MCF 10A (cell line): Measurements from ENCODE around the gene CACNA1C. TPM values are rescaled to one million over a fixed set of nuclear protein-coding genes. Genes with fewer than 3 reads are reported as not detected.

Experiments
- BruUV-seq: library from RNA; stranded (reverse); fragments of 400-500 nt; replicated peaks from 2 replicates; lab custom pipeline; 2021; lab: Mats Ljungman, UMichigan
- CTCF ChIA-PET: fragments of 300-600 bp; sonication (Branson Sonifier 250); formaldehyde crosslinking; extraction: SDS; loops from one replicate; lab custom pipeline; 2021; ENCODE audit warnings: antibody characterized with exemption, inconsistent platforms; lab: Yijun Ruan, JAX
- POLR2A ChIA-PET: fragments of 300-600, 350-650 bp; sonication (Branson Sonifier 250); formaldehyde crosslinking; extraction: SDS; loops from one replicate; lab custom pipeline; 2020; ENCODE audit warnings: antibody characterized with exemption, inconsistent platforms; lab: Yijun Ruan, JAX
- DNase-seq: peaks from one replicate; pipeline ENCODE4 v3.0.0-alpha.2; 2018; ENCODE audit not compliant: unreplicated experiment
- H3K27ac Mint-ChIP-seq: one replicate; pipeline ENCODE4 v1.8.0; 2022; ENCODE audit warnings: mild to moderate bottlenecking, low read depth, mixed read lengths; ENCODE audit not compliant: unreplicated experiment
- H3K27me3 Mint-ChIP-seq: one replicate; pipeline ENCODE4 v1.8.0; 2022; ENCODE audit warnings: mixed read lengths; ENCODE audit not compliant: insufficient read depth, unreplicated experiment
- H3K36me3 Mint-ChIP-seq: one replicate; pipeline ENCODE4 v1.8.0; 2022; ENCODE audit warnings: mild to moderate bottlenecking, moderate library complexity, mixed read lengths; ENCODE audit not compliant: insufficient read depth, unreplicated experiment
- H3K4me1 Mint-ChIP-seq: one replicate; pipeline ENCODE4 v1.8.0; 2022; ENCODE audit warnings: mixed read lengths; ENCODE audit not compliant: insufficient read depth, unreplicated experiment
- H3K4me3 Mint-ChIP-seq: one replicate; pipeline ENCODE4 v1.8.0; 2022; ENCODE audit warnings: mild to moderate bottlenecking, moderate library complexity, mixed read lengths; ENCODE audit not compliant: unreplicated experiment
- H3K9me3 Mint-ChIP-seq: one replicate; pipeline ENCODE4 v1.8.0; 2022; ENCODE audit warnings: mixed read lengths; ENCODE audit not compliant: unreplicated experiment
- CTCF ChIP-seq: fragments of 200-600 bp; IDR thresholded peaks from one replicate; pipeline ENCODE4 v1.8.0; 2022; ENCODE audit warnings: antibody characterized with exemption, mild to moderate bottlenecking; ENCODE audit not compliant: unreplicated experiment
- intact Hi-C: fragments of 100-400 bp; cut with micrococcal nuclease; formaldehyde crosslinking; loops from 2 replicates; pipeline ENCODE4 v1.14.1; 2022
- total RNA-seq: library from RNA; stranded (reverse); gene quantifications from 2 replicates; pipeline ENCODE4 v1.2.3, GENCODE V29; 2022

Gene CACNA1C
- total RNA-seq, 1 experiment from 2014 or later = not detected

- H3K9me3 Mint-ChIP-seq = no peaks in the 10 kb centered on the region
These were observed 177.1 kb downstream of the CACNA1C start for GRCh38 chr12:2229661-2230539.

GRCh38 chr12:2231011-2231595 lies 178.3 kb downstream of the CACNA1C start:
- no peak for DNase-seq
- no peak overlapping the region for H3K27ac Mint-ChIP-seq
- ChIA-PET CTCF (interaction anchor here (0.7 kb wide), 1 partner anchor 138 kb away, joined by 3 read pairs; no protein-coding TSS in a partner anchor), POLR2A (no interaction called here)
- no peak overlapping the region for H3K4me3 Mint-ChIP-seq
- BruUV-seq = no TSS peak
- H3K27me3 Mint-ChIP-seq = no peaks in the 10 kb centered on the region
- intact Hi-C loops = no loop called here
- no peak for TF ChIP-seq CTCF
- H3K4me1 Mint-ChIP-seq = no peaks in the 10 kb centered on the region
- H3K9me3 Mint-ChIP-seq = no peaks in the 10 kb centered on the region
- H3K36me3 Mint-ChIP-seq = no peaks in the 10 kb centered on the region

More at GRCh38 chr12:2229661-2230539, 177.1 kb downstream of the CACNA1C start:
- intact Hi-C loops = no loop called here
- H3K4me1 Mint-ChIP-seq = no peaks in the 10 kb centered on the region
- H3K36me3 Mint-ChIP-seq = no peaks in the 10 kb centered on the region
- H3K27me3 Mint-ChIP-seq = no peaks in the 10 kb centered on the region
- no peak overlapping the region for H3K27ac Mint-ChIP-seq
- no peak overlapping the region for H3K4me3 Mint-ChIP-seq
- no peak for TF ChIP-seq CTCF
- ChIA-PET CTCF (no interaction called here), POLR2A (no interaction called here)
- no peak for DNase-seq
- no TSS peak for BruUV-seq

- intact Hi-C loops = no loop called here
These were observed 179.2 kb downstream of the CACNA1C start for GRCh38 chr12:2231956-2232355.

More at GRCh38 chr12:2231956-2232355, 179.2 kb downstream of the CACNA1C start:
- POLR2A ChIA-PET = interaction anchor here (0.6 kb wide), 1 partner anchor 63 kb away, joined by 4 read pairs; no protein-coding TSS in a partner anchor
- CTCF ChIA-PET = interaction anchor here (0.6 kb wide), 1 partner anchor 48 kb away, joined by 3 read pairs; no protein-coding TSS in a partner anchor
- Mint-ChIP-seq H3K27ac (no peak overlapping the region), H3K4me3 (no peak overlapping the region), H3K4me1 (no peaks in the 10 kb centered on the region), H3K36me3 (no peaks in the 10 kb centered on the region), H3K9me3 (no peaks in the 10 kb centered on the region), H3K27me3 (no peaks in the 10 kb centered on the region)
- no peak for DNase-seq
- BruUV-seq = no TSS peak
- TF ChIP-seq CTCF = no peak
